ENCODE results near the gene CRACR2B. TPM values are rescaled to one million over a fixed set of nuclear protein-coding genes. Genes with fewer than 3 reads are reported as not detected.

CRACR2B gene
- total and polyA plus RNA-seq, 2 of the 8 experiments (the other 6 are each of a cell fraction or from before 2014, with no cell fraction given) = 18.2 to 26.4 TPM

DNA sequence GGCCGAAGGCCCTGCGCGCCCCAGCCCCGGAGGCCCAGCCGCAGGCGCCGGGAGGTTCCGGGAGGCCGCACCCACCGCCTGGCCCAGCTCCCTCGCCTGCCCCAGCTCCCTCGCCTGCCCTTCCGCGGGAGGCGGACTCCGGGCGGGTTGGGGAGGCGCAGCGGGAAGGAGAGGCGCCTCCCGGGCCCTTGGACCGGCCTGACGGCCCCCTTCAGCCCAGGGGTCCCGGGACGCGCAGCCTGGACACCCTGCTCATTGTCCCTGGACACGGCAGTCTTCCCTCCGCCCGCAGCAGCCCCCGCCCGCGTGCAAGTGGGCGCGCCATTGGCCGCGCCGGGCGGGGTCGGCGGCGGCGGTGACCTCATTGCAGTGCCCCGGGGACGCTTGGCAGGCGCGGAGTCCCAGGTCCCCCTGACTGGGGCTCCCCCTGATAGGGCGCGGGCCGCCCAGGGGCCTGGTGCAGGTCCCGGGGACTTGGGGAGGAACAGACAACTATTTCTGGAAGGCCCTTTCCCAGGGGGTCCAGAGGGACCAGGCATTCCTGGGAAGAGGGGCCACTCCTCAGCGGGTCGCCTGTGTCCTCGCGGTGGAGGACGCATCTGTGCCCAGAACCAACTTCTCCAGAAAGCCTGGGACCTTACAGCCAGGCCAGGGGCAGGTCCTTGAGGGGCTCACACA lies 5.5 kb downstream of the CRACR2B start:
- Histone ChIP-seq H2BK120ac (replicated peaks; ENCODE audit: low read depth, low read length) (no peak overlapping the region), H3K14ac (ENCODE audit: insufficient read length) (no peak overlapping the region), H3K18ac (ENCODE audit: extremely low read depth, low read length) (peak overlapping the region; percentile 48), H3K23ac (ENCODE audit: insufficient read length) (no peak overlapping the region), H3K79me2 (ENCODE audit: control insufficient read depth in 1 of 2, insufficient read depth in 2 of 2, low read length in 2 of 2) (no peaks in the 10 kb centered on the region; a peak in 1 of 4 replicates), H2BK5ac (ENCODE audit: low read depth, low read length) (no peak overlapping the region), H3K9ac (replicated peaks in 1 of 4; ENCODE audit: extremely low read depth in 1 of 4, low read depth in 3 of 4, low read length in 3 of 4) (peak overlapping the region in 3 of 4 experiments; percentile 13 to 65 (median 62); a peak in 5 of 7 replicates), H3K27me3 (replicated peaks in 1 of 4; ENCODE audit: control insufficient read depth in 3 of 4, extremely low read depth in 1 of 4, insufficient read depth in 3 of 4, low read length in 3 of 4) (peaks cover 6 to 35% (median 29%) of the 10 kb centered on the region in 4 experiments), H2BK15ac (ENCODE audit: low read length) (no peak overlapping the region), H4K8ac (ENCODE audit: extremely low read depth, insufficient read depth, low read length) (no peak overlapping the region), H2AFZ (ENCODE audit: low read length) (no peak overlapping the region), H3K27ac (ENCODE audit: low read depth, low read length) (no peak overlapping the region), H4K20me1 (replicated peaks in 1 of 2; ENCODE audit: control insufficient read depth in 1 of 2, insufficient read depth in 2 of 2, low read length in 2 of 2) (peaks cover 2 to 24% of the 10 kb centered on the region in 2 experiments), H2BK20ac (ENCODE audit: low read length) (no peak overlapping the region), H3K4me3 (ENCODE audit: extremely low read depth in 1 of 4, insufficient read depth in 2 of 4, low read depth in 3 of 4, low read length in 4 of 4) (peak overlapping the region; percentile 51 to 76 (median 58)), H3K4me2 (ENCODE audit: insufficient read depth in 1 of 2, low read depth in 2 of 2, low read length in 2 of 2) (peak overlapping the region; percentile 81 to 84), H4K91ac (replicated peaks; ENCODE audit: insufficient read length, low read length) (no peak overlapping the region), H3K4me1 (replicated peaks in 1 of 4; ENCODE audit: control insufficient read depth in 3 of 4, insufficient read depth in 4 of 4, low read length in 3 of 4) (peaks cover 0 to 45% (median 37%) of the 10 kb centered on the region in 4 experiments; a peak in 6 of 7 replicates), H2BK12ac (ENCODE audit: low read depth, low read length) (0 out of 2 replicates have a peak overlapping the region, but pooled peaks have one; percentile 23), H3K4ac (replicated peaks; ENCODE audit: insufficient read length, low read depth, low read length) (no peak overlapping the region), H3K79me1 (ENCODE audit: low read depth, low read length) (no peaks in the 10 kb centered on the region; the same call in 1 of the 2 replicates), H3K23me2 (ENCODE audit: low read depth, low read length) (peaks cover 29% of the 10 kb centered on the region), H3K56ac (replicated peaks; ENCODE audit: insufficient read length, low read depth, low read length) (no peak overlapping the region), H3K36me3 (ENCODE audit: control insufficient read depth in 2 of 4, insufficient read depth in 4 of 4, low read length in 3 of 4) (peaks cover 0 to 13% (median 5%) of the 10 kb centered on the region in 4 experiments; a peak in 4 of 8 replicates), H3K9me3 (ENCODE audit: insufficient read depth in 2 of 2, low read depth in 1 of 2, low read length in 1 of 2) (no peaks in the 10 kb centered on the region), H4K5ac (ENCODE audit: insufficient read length, low read depth, low read length) (no peak overlapping the region), H2AK5ac (ENCODE audit: low read depth, low read length) (no peak overlapping the region)
- no peak for FAIRE-seq
- 4% methylated on average over 26 of the region's 55 CpGs; no CpG with 5 or more reads in 1 of the 2 experiments for WGBS, 2 experiments (ENCODE audit: extremely low coverage in 1 of 2, insufficient coverage in 1 of 2, insufficient read length in 1 of 2, insufficient replicate concordance in 2 of 2, low coverage in 1 of 2, low lambda C conversion rate in 2 of 2, missing lambda C conversion rate in 1 of 2)
- DNase-seq (ENCODE audit: low read depth in 1 of 2, low spot score in 2 of 2) = peak in 1 of 2 experiments; percentile 77
- POLR2A ChIA-PET (ENCODE audit: partially characterized antibody) = interaction anchor here (1.0 to 53.0 kb wide), 5 partner anchors 3 to 90 kb away, joined by 3 to 1917 read pairs (median 234); partner anchors contain the start of genes CD151, CEND1, CRACR2B and PIDD1
- CTCF ChIA-PET (ENCODE audit: partially characterized antibody) = interaction anchor here (0.6 to 2.5 kb wide), 6 partner anchors 10 to 103 kb away, joined by 3 to 17 read pairs (median 4); partner anchors contain the start of genes PNPLA2, POLR2L and TSPAN4
- no peak for TF ChIP-seq RAD21 (IDR thresholded peaks at IDR 0.05 in 1 of 2, conservative IDR thresholded peaks at IDR 0.05 in 1 of 2; ENCODE audit: low read depth in 2 of 2, low read length in 2 of 2)
- TF ChIP-seq CHD2 (IDR thresholded peaks at IDR 0.05; ENCODE audit: low read length) = no peak
- no peak for TF ChIP-seq CEBPB (IDR thresholded peaks at IDR 0.05; ENCODE audit: low read depth, low read length)
- no peak for TF ChIP-seq BRCA1 (IDR thresholded peaks at IDR 0.05; ENCODE audit: low read depth, low read length)
- TF ChIP-seq TEAD4 (IDR thresholded peaks at IDR 0.05; ENCODE audit: low read depth, low read length) = no peak
- TF ChIP-seq JUND (IDR thresholded peaks at IDR 0.05; ENCODE audit: low read length) = peak; percentile 32; the same call in 1 of the 2 replicates
- TF ChIP-seq SAP30 (IDR thresholded peaks at IDR 0.05; ENCODE audit: insufficient read depth, insufficient replicate concordance, low read length) = no peak
- TF ChIP-seq, protein P1, sequence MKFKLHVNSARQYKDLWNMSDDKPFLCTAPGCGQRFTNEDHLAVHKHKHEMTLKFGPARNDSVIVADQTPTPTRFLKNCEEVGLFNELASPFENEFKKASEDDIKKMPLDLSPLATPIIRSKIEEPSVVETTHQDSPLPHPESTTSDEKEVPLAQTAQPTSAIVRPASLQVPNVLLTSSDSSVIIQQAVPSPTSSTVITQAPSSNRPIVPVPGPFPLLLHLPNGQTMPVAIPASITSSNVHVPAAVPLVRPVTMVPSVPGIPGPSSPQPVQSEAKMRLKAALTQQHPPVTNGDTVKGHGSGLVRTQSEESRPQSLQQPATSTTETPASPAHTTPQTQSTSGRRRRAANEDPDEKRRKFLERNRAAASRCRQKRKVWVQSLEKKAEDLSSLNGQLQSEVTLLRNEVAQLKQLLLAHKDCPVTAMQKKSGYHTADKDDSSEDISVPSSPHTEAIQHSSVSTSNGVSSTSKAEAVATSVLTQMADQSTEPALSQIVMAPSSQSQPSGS (IDR thresholded peaks at IDR 0.05; ENCODE audit: low read length) = no peak
- TF ChIP-seq EGR1 (IDR thresholded peaks at IDR 0.05; ENCODE audit: borderline replicate concordance, low read depth, low read length) = no peak
- no peak for TF ChIP-seq ZNF274 (IDR thresholded peaks at IDR 0.05; ENCODE audit: borderline replicate concordance, extremely low read depth, low read length)

All from H1 (cell line).